C4-2B (cell line): Measurements from ENCODE around the gene ARRDC5.
"Not testable (repeated sequence)": the region's sequence is repeated elsewhere in the genome, so short reads cannot be mapped to it uniquely, and the experiment has no call there.

Experiments used
- H3K27ac ChIP-seq: fragments of 450-650 bp; 2 replicates; pipeline ENCODE4 v1.5.1; 2017
- ZFX ChIP-seq: fragments of 450-650 bp; IDR thresholded peaks from 2 replicates; pipeline ENCODE4 v1.6.1; 2017
- TF ChIP-seq, protein P1 (sequence below): fragments of 450-650 bp; conservative IDR thresholded peaks from 2 replicates; pipeline ENCODE4 v1.5.1; 2017; ENCODE audit warnings: mild to moderate bottlenecking

Gene ARRDC5

DNA sequence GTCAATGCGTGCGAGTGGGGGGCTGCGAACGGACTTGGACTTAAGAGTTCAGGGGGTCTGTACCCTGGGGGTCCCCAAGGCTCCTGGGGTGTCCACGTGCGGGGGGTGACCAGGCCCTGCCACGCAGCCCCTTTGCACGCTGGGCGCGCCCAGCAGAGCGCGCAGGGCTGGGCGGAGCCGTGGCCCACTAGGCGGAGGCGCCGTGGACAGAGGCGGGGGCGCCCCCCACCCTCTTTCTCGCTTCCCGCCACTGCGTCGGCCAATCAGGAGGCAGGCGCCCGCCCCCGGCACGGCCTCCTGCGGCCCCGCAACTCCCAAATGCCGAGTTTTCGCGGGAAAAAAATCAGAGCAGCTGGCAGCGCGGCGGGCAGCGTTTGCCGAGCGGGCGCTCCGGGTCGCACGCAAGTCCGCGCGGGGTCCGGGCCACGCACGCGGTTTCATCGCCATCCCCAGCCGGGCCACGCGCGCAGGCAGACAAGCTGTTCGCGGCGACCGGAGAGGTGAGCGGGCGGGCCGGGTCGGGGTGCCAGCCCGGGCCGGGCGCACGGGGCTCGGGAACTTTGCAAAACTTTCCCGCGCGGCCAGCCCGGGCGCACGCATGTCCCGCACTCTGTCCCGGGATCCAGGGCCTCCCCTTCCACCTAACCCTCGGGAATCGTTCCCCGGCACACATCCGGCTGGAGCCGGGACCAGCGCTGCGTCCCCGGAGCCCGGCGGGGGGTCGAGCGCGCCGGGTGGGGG is 6.6 kb upstream of the ARRDC5 start, which contains the start of gene UHRF1:
Gene UHRF1 (plus strand): TSS at position 346 of the 741 bp plus-strand sequence. CDS start 1,385 bp downstream, outside the sequence.
- peak within 1 kb of the TSS; percentile 83 for H3K27ac ChIP-seq
- peak; percentile 48; the same call in 1 of the 2 replicates for TF ChIP-seq ZFX
- TF ChIP-seq, protein P1, sequence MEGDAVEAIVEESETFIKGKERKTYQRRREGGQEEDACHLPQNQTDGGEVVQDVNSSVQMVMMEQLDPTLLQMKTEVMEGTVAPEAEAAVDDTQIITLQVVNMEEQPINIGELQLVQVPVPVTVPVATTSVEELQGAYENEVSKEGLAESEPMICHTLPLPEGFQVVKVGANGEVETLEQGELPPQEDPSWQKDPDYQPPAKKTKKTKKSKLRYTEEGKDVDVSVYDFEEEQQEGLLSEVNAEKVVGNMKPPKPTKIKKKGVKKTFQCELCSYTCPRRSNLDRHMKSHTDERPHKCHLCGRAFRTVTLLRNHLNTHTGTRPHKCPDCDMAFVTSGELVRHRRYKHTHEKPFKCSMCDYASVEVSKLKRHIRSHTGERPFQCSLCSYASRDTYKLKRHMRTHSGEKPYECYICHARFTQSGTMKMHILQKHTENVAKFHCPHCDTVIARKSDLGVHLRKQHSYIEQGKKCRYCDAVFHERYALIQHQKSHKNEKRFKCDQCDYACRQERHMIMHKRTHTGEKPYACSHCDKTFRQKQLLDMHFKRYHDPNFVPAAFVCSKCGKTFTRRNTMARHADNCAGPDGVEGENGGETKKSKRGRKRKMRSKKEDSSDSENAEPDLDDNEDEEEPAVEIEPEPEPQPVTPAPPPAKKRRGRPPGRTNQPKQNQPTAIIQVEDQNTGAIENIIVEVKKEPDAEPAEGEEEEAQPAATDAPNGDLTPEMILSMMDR = no peak

DNA sequence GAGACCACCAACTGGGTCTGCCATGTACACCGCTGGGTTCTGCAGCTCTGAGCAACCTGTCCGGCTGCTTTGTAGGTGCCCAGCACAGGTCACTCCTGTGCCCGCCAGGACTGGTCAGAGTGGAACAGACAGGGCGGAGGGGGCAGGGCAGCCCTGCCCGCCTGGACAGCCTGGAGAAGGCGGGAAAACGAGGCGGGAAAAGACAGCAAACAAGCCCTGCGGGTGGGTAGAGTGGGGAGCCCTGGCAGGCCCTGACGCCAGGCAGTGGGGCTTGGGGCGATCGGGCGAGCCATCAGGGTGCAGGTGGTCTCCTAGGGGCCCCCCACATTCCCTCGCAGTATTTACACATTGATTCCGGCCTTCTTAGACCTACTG is 6.1 kb upstream of the ARRDC5 start:
- TF ChIP-seq, protein P1 = no peak
- peak overlapping the region; percentile 83 for H3K27ac ChIP-seq

DNA sequence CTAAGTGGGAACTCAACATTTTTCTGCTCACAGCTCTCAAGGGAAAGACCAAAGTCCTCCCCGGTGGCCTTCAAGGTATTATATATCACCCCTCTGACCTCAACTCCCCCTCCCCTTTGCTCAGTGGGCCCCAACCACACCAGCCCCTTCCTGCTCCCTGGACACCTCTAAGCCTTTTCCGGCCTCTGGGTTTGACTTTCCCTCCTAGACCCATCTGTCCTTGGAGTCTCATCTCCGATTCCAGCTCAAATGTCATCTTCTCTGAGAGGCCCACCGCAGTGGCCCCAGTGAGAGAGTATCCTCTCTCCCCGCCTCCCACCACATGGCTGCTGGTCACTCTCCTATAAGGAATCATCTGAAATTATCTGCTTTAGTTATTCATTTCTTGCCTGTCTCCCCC is 5.7 kb upstream of the ARRDC5 start:
- H3K27ac ChIP-seq = peak overlapping the region; percentile 83
- TF ChIP-seq, protein P1 = no peak
- TF ChIP-seq ZFX = no peak

DNA sequence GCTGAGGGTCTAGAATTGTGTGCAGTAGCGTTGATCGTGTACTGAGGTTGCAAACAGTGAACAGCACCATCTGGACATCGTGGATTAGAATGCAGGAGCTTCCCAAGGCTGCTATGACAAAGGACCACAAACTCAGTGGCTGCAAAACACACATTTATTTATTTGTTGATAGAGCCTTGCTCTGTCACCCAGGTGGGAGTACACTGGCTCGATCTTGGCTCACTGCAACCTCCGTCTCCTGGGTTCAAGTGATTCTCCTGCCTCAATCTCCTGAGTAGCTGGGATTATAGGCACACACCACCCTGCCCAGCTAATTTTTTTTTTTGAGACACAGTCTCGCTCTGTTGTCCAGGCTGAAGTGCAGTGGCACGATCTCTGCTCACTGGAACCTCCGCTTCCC is 4.3 kb upstream of the ARRDC5 start:
- H3K27ac ChIP-seq = no peak overlapping the region
- TF ChIP-seq, protein P1 = no peak
- TF ChIP-seq ZFX = no peak

DNA sequence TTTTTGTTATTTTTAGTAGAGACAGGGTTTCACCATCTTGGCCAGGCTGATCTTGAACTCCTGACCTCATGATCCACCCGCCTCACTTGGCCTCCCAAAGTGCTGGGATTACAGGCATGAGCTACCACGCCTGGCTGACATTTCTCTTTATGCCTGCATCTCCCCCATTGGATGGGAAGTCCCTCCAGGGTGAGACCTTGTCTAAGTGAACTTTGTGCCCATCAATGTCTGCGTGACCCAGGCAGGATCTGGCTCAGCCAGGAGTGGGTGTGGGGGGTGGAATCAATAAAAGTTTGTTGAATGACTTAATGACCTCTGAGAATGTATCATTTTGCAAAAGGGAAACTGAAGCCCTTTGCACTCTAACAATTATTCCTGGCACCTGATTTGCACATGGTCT is 1.8 kb upstream of the ARRDC5 start:
- no peak overlapping the region for H3K27ac ChIP-seq
- TF ChIP-seq, protein P1 = no peak
- no peak for TF ChIP-seq ZFX

DNA sequence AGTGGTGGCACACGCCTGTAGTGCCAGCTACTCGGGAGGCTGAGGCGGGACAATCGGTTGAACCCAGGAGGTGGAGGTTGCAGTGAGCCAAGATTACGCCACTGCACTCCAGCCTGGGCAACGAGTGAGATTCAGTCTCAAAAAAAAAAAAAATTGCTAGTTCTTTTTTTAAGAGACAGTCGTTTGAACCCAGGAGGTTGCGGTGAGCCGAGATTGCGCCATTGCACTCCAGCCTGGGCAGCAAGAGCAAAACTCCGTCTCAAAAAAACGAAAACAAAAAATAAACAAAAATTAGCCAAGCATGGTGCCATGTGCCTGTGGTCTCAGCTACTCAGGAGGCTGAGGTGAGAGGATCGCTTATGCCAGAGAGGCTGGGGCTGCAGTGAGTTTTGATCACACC is 1.8 kb downstream of the ARRDC5 start:
- not testable (repeated sequence) for H3K27ac ChIP-seq

DNA sequence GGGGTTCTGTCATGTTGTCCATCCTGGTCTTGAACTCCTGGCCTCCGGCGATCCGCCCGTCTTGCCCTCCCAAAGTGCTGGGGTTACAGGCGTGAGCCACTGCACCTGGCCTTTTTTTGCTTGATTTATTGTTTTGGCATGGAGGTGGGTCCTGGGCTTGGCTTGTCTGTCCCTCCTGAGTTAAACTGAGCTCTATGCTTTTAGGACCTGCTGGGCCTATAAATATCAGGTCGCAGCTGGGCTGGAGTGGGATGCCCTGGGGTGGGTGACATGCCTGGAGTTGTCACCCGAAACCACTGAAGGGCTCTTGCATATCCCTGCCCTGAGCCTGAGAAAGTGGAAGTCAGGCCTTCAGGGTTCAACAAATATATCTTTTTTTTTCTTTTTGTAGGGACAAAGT is 5.5 kb downstream of the ARRDC5 start:
- H3K27ac ChIP-seq = no peak overlapping the region
- TF ChIP-seq, protein P1 = no peak
- no peak for TF ChIP-seq ZFX

DNA sequence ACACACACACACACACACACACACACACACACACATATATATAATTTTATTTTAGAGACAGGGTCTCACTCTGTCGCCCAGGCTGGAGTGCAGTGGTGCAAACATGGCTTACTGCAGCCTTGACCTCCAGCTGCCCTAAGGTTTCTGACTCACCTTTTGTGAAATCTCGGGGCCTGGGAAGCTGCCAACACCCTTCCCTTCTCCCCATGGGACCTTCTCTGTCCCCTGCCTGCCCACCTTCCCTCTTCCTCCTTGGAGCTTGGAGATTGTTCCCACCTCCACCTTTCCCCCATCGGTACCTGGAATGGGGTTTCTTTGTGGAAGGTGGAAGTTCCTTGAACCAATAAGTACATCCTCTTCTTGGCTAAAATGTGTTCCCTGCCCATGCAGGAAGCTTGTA is 6.3 kb downstream of the ARRDC5 start:
- TF ChIP-seq, protein P1 = no peak
- TF ChIP-seq ZFX = no peak
- H3K27ac ChIP-seq = no peak overlapping the region; the same call in 1 of the 2 replicates

DNA sequence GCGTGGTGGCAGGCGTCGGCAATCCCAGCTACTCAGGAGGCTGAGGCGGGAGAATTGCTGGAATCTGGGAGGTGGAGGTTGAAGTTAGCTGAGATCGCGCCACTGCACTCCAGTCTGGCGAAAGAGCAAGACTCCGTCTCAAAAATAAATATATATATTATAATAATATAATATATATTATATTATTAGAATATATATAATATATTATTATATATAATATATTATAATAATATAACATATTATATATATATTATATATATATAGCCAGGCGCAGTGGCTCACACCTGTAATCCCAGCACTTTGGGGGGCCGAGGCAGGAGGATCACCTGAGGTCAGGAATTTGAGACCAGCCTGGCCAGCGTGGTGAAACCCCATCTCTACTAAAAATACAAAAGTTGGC is 9.7 kb downstream of the ARRDC5 start:
- H3K27ac ChIP-seq = not testable (repeated sequence)
